Measurements from ENCODE around the gene TMEM87B.

Gene TMEM87B

GRCh38 chr2:112073875-112074274, 18.8 kb downstream of the TMEM87B start:
- H3K36me3 ChIP-seq (ENCODE audit: insufficient read depth, insufficient read length, low read length), result peaks cover 12% of the 10 kb centered on the region
- TF ChIP-seq ZNF274 (IDR thresholded peaks at IDR 0.05; ENCODE audit: low read depth, low read length) (no peak), YY1 (IDR thresholded peaks at IDR 0.05; ENCODE audit: insufficient read depth, insufficient read length) (no peak), SUZ12 (IDR thresholded peaks at IDR 0.05; ENCODE audit: extremely low read depth, insufficient read depth, insufficient read length) (no peak)
- H3K9ac ChIP-seq (ENCODE audit: insufficient read length, low read depth), result no peak overlapping the region
- H3K4me1 ChIP-seq (ENCODE audit: insufficient read depth, insufficient read length), result no peaks in the 10 kb centered on the region
- H3K9me3 ChIP-seq (ENCODE audit: insufficient read depth, low read length), result peaks cover 10% of the 10 kb centered on the region; the same call in 1 of the 2 replicates
- H3K27me3 ChIP-seq (ENCODE audit: insufficient read depth, insufficient read length), result no peaks in the 10 kb centered on the region
- no peak for DNase-seq (ENCODE audit: low read depth, low spot score)
- H3K4me3 ChIP-seq (ENCODE audit: insufficient read length, low read depth), result no peak overlapping the region

GRCh38 chr2:112074506-112074905, 19.4 kb downstream of the TMEM87B start:
- no peak overlapping the region for H3K4me3 ChIP-seq (ENCODE audit: insufficient read length, low read depth)
- no peaks in the 10 kb centered on the region for H3K27me3 ChIP-seq (ENCODE audit: insufficient read depth, insufficient read length)
- no peak for TF ChIP-seq ZNF274 (IDR thresholded peaks at IDR 0.05; ENCODE audit: low read depth, low read length)
- no peak for TF ChIP-seq YY1 (IDR thresholded peaks at IDR 0.05; ENCODE audit: insufficient read depth, insufficient read length)
- TF ChIP-seq SUZ12 (IDR thresholded peaks at IDR 0.05; ENCODE audit: extremely low read depth, insufficient read depth, insufficient read length), result no peak
- no peaks in the 10 kb centered on the region for H3K4me1 ChIP-seq (ENCODE audit: insufficient read depth, insufficient read length)
- no peak overlapping the region for H3K9ac ChIP-seq (ENCODE audit: insufficient read length, low read depth)
- H3K36me3 ChIP-seq (ENCODE audit: insufficient read depth, insufficient read length, low read length), result peaks cover 12% of the 10 kb centered on the region
- H3K9me3 ChIP-seq (ENCODE audit: insufficient read depth, low read length), result peaks cover 10% of the 10 kb centered on the region; the same call in 1 of the 2 replicates
- DNase-seq (ENCODE audit: low read depth, low spot score), result no peak

DNA sequence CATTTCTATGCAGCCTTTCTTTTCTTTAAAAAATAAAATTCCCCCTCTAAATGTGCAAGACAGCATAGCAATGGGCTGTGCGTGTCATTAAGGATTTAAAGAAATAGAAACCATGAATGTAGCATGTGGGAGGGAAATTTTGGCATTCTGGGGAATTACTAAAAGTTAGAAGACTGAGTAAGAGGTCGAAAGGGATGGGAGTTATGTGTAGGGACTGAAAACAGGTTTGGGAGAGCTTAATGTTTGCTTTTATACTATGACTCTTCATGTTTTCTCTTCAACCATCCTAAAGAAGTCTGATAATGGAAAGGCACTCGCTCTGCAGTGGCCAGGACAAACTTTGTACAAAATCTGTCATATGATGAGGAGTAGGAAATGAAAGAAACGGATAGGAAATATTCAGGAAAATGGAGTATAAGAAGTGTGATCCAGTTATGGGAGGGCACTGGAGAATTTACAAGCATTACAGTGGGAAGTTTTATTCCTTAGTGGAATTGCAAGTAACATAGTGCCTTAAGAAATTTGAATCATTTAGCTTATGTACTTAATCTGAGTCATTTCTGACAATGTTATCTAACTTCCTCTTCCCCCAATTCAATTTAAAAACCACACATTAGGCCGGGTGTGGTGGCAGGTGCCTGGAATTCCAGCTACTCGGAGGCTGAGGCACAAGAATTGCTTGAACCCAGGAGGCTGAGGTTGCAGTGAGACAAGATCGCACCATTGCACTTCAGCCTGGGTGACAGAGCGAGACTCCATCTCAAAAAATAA, 20.6 kb downstream of the TMEM87B start:
- no peaks in the 10 kb centered on the region for H3K27me3 ChIP-seq (ENCODE audit: insufficient read depth, insufficient read length)
- H3K9ac ChIP-seq (ENCODE audit: insufficient read length, low read depth), result no peak overlapping the region
- TF ChIP-seq SUZ12 (IDR thresholded peaks at IDR 0.05; ENCODE audit: extremely low read depth, insufficient read depth, insufficient read length) (no peak), YY1 (IDR thresholded peaks at IDR 0.05; ENCODE audit: insufficient read depth, insufficient read length) (no peak), ZNF274 (IDR thresholded peaks at IDR 0.05; ENCODE audit: low read depth, low read length) (no peak)
- H3K4me3 ChIP-seq (ENCODE audit: insufficient read length, low read depth), result no peak overlapping the region
- no peaks in the 10 kb centered on the region for H3K4me1 ChIP-seq (ENCODE audit: insufficient read depth, insufficient read length)
- H3K36me3 ChIP-seq (ENCODE audit: insufficient read depth, insufficient read length, low read length), result peaks cover 12% of the 10 kb centered on the region
- H3K9me3 ChIP-seq (ENCODE audit: insufficient read depth, low read length), result peaks cover 10% of the 10 kb centered on the region; the same call in 1 of the 2 replicates
- DNase-seq (ENCODE audit: low read depth, low spot score), result no peak

- DNase-seq (ENCODE audit: low read depth, low spot score), result no peak
- Histone ChIP-seq H3K9ac (ENCODE audit: insufficient read length, low read depth) (no peak overlapping the region), H3K4me1 (ENCODE audit: insufficient read depth, insufficient read length) (no peaks in the 10 kb centered on the region), H3K36me3 (ENCODE audit: insufficient read depth, insufficient read length, low read length) (peaks cover 25% of the 10 kb centered on the region), H3K4me3 (ENCODE audit: insufficient read length, low read depth) (no peak overlapping the region), H3K27me3 (ENCODE audit: insufficient read depth, insufficient read length) (no peaks in the 10 kb centered on the region), H3K9me3 (ENCODE audit: insufficient read depth, low read length) (peaks cover 10% of the 10 kb centered on the region; the same call in 1 of the 2 replicates)
- TF ChIP-seq SUZ12 (IDR thresholded peaks at IDR 0.05; ENCODE audit: extremely low read depth, insufficient read depth, insufficient read length) (no peak), ZNF274 (IDR thresholded peaks at IDR 0.05; ENCODE audit: low read depth, low read length) (no peak), YY1 (IDR thresholded peaks at IDR 0.05; ENCODE audit: insufficient read depth, insufficient read length) (no peak)
Observed at GRCh38 chr2:112077814-112078213, 22.7 kb downstream of the TMEM87B start.

DNA sequence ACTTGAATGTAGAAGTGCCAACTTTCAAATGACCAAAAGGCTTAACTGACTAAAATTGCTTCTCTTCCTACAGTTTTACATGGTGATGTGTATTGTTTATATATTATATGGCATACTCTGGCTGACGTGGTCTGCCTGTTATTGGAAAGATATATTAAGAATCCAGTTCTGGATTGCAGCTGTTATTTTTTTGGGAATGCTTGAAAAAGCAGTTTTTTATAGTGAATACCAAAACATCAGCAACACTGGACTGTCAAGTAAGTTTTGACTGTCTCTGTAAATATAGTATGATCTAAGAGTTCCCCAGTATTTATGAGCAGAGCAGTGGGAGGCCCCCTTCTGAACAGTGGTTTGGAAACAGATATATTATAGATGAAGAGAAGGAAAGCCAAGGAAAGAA, 26.2 kb downstream of the TMEM87B start:
- Histone ChIP-seq H3K9ac (ENCODE audit: insufficient read length, low read depth) (no peak overlapping the region), H3K4me1 (ENCODE audit: insufficient read depth, insufficient read length) (no peaks in the 10 kb centered on the region), H3K36me3 (ENCODE audit: insufficient read depth, insufficient read length, low read length) (peaks cover 55% of the 10 kb centered on the region), H3K27me3 (ENCODE audit: insufficient read depth, insufficient read length) (no peaks in the 10 kb centered on the region), H3K9me3 (ENCODE audit: insufficient read depth, low read length) (no peaks in the 10 kb centered on the region), H3K4me3 (ENCODE audit: insufficient read length, low read depth) (no peak overlapping the region)
- no peak for DNase-seq (ENCODE audit: low read depth, low spot score)
- TF ChIP-seq YY1 (IDR thresholded peaks at IDR 0.05; ENCODE audit: insufficient read depth, insufficient read length), result no peak
- no peak for TF ChIP-seq SUZ12 (IDR thresholded peaks at IDR 0.05; ENCODE audit: extremely low read depth, insufficient read depth, insufficient read length)
- no peak for TF ChIP-seq ZNF274 (IDR thresholded peaks at IDR 0.05; ENCODE audit: low read depth, low read length)

DNA sequence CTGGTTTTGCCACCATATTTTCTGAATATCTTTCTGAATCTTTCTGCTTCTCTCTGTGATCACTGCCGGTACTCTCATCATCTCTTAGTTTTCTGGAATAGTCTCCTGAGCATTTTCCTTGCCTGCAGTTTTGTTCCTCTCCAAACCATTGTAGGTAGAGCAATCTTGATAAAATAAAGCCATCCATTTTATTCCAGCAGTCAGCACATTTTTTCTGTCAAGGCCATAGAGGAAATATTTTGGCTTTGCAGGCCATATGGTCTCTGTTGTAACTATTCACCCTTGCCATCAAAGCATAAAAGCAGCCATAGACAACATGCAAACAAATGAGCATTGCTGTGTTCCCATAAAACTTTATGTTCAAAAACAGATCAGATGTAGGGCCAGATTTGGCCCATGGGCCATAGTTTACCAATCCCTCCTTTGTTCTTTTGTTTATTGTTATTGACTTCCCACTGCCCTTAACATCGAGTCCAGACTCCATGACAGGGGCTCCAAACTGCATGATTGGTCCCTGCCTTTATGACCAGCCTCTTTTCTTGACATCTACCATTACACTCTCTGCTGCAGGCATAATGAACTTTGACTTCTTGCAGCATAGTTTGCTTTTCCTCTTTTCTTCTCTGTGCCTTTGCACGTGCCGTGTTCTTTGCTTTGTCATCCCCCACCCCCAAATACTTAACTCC, 29.8 kb downstream of the TMEM87B start:
- Histone ChIP-seq H3K4me1 (ENCODE audit: insufficient read depth, insufficient read length) (no peaks in the 10 kb centered on the region), H3K36me3 (ENCODE audit: insufficient read depth, insufficient read length, low read length) (peaks cover 70% of the 10 kb centered on the region), H3K9me3 (ENCODE audit: insufficient read depth, low read length) (no peaks in the 10 kb centered on the region), H3K9ac (ENCODE audit: insufficient read length, low read depth) (no peak overlapping the region), H3K27me3 (ENCODE audit: insufficient read depth, insufficient read length) (no peaks in the 10 kb centered on the region), H3K4me3 (ENCODE audit: insufficient read length, low read depth) (no peak overlapping the region)
- TF ChIP-seq SUZ12 (IDR thresholded peaks at IDR 0.05; ENCODE audit: extremely low read depth, insufficient read depth, insufficient read length) (no peak), ZNF274 (IDR thresholded peaks at IDR 0.05; ENCODE audit: low read depth, low read length) (no peak), YY1 (IDR thresholded peaks at IDR 0.05; ENCODE audit: insufficient read depth, insufficient read length) (no peak)
- DNase-seq (ENCODE audit: low read depth, low spot score), result no peak

- H3K27me3 ChIP-seq (ENCODE audit: insufficient read depth, insufficient read length), result no peaks in the 10 kb centered on the region
- H3K9me3 ChIP-seq (ENCODE audit: insufficient read depth, low read length), result no peaks in the 10 kb centered on the region
- H3K4me3 ChIP-seq (ENCODE audit: insufficient read length, low read depth), result no peak overlapping the region
- DNase-seq (ENCODE audit: low read depth, low spot score), result no peak
- TF ChIP-seq YY1 (IDR thresholded peaks at IDR 0.05; ENCODE audit: insufficient read depth, insufficient read length) (no peak), SUZ12 (IDR thresholded peaks at IDR 0.05; ENCODE audit: extremely low read depth, insufficient read depth, insufficient read length) (no peak), ZNF274 (IDR thresholded peaks at IDR 0.05; ENCODE audit: low read depth, low read length) (no peak)
- H3K4me1 ChIP-seq (ENCODE audit: insufficient read depth, insufficient read length), result no peaks in the 10 kb centered on the region
- no peak overlapping the region for H3K9ac ChIP-seq (ENCODE audit: insufficient read length, low read depth)
- H3K36me3 ChIP-seq (ENCODE audit: insufficient read depth, insufficient read length, low read length), result peaks cover 76% of the 10 kb centered on the region
Observed at GRCh38 chr2:112085375-112085730, 30.3 kb downstream of the TMEM87B start.
